ENCODE measurements around the gene MXRA8.
A peak's percentile ranks its signal among the peaks of the same experiment; 100 is the strongest.

MXRA8 gene

GRCh38 chr1:1359308-1359663 is 931 bp upstream of the MXRA8 start:
- Histone ChIP-seq H2BK5ac (ENCODE audit: low read depth, low read length, poor library complexity, severe bottlenecking) (peak overlapping the region; percentile 92), H3K27ac (ENCODE audit: low read length, poor library complexity, severe bottlenecking) (peak overlapping the region; percentile 98), H2BK120ac (ENCODE audit: low read depth, low read length) (peak overlapping the region; percentile 100), H2BK12ac (ENCODE audit: low read length in 2 of 2) (peak overlapping the region; percentile 92 to 100), H3K4me3 (ENCODE audit: insufficient read depth in 1 of 2, low read depth in 1 of 2, low read length in 2 of 2) (peak overlapping the region in 1 of 2 experiments; percentile 93), H3K18ac (ENCODE audit: low read depth in 1 of 2, low read length in 2 of 2) (peak overlapping the region; percentile 99), H3K4me1 (ENCODE audit: control insufficient read depth, insufficient read depth, low read depth, low read length) (peaks cover 63% of the 10 kb centered on the region), H2AFZ (ENCODE audit: low read depth, low read length) (no peak overlapping the region), H3K9me3 (ENCODE audit: control insufficient read depth, low read length) (no peaks in the 10 kb centered on the region), H3K4ac (ENCODE audit: low read depth in 1 of 2, low read length in 2 of 2) (peak overlapping the region; percentile 93 to 100), H3K23ac (ENCODE audit: low read length in 2 of 2) (peak overlapping the region in 1 of 2 experiments; percentile 67), H3K27me3 (ENCODE audit: control insufficient read depth in 1 of 2, insufficient read depth in 1 of 2, low read length in 2 of 2) (no peaks in the 10 kb centered on the region), H4K8ac (ENCODE audit: low read length) (peak overlapping the region; percentile 99), H3K14ac (ENCODE audit: low read length in 2 of 2) (peak overlapping the region in 1 of 2 experiments; percentile 82), H3K9ac (ENCODE audit: low read length) (peak overlapping the region; percentile 97), H4K91ac (ENCODE audit: low read length) (peak overlapping the region; percentile 100), H2BK15ac (ENCODE audit: low read depth, poor library complexity, severe bottlenecking) (peak overlapping the region; percentile 100), H2AK5ac (ENCODE audit: low read length, severe bottlenecking) (peak overlapping the region; percentile 55), H3K79me1 (replicated peaks; ENCODE audit: low read length, poor library complexity, severe bottlenecking) (no peaks in the 10 kb centered on the region), H3K36me3 (ENCODE audit: control insufficient read depth in 1 of 2, insufficient read depth in 2 of 2, low read depth in 1 of 2, low read length in 2 of 2) (peaks cover 5 to 18% of the 10 kb centered on the region in 2 experiments), H3K4me2 (ENCODE audit: low read length, poor library complexity, severe bottlenecking) (peak overlapping the region; percentile 48)
- peak; percentile 84 for DNase-seq
- 36% methylated on average over 6 of the region's 6 CpGs for WGBS

GRCh38 chr1:1357871-1358432 is 403 bp downstream of the MXRA8 start:
- WGBS, result 37% methylated on average over 17 of the region's 18 CpGs
- H3K23ac ChIP-seq (ENCODE audit: low read length in 2 of 2), result peak overlapping the region in 1 of 2 experiments; percentile 60
- H4K91ac ChIP-seq (ENCODE audit: low read length), result peak overlapping the region; percentile 87
- H3K79me1 ChIP-seq (replicated peaks; ENCODE audit: low read length, poor library complexity, severe bottlenecking), result peaks cover 3% of the 10 kb centered on the region
- peak overlapping the region; percentile 93 for H2BK15ac ChIP-seq (ENCODE audit: low read depth, poor library complexity, severe bottlenecking)
- peak overlapping the region; percentile 7 to 92 for H3K4ac ChIP-seq (ENCODE audit: low read depth in 1 of 2, low read length in 2 of 2)
- H2AFZ ChIP-seq (ENCODE audit: low read depth, low read length), result no peak overlapping the region
- H2BK12ac ChIP-seq (ENCODE audit: low read length in 2 of 2), result peak overlapping the region; percentile 27 to 67
- peak overlapping the region; percentile 95 to 99 for H3K18ac ChIP-seq (ENCODE audit: low read depth in 1 of 2, low read length in 2 of 2)
- DNase-seq, result peak; percentile 67
- H3K27me3 ChIP-seq (ENCODE audit: control insufficient read depth in 1 of 2, insufficient read depth in 1 of 2, low read length in 2 of 2), result no peaks in the 10 kb centered on the region
- H3K4me2 ChIP-seq (ENCODE audit: low read length, poor library complexity, severe bottlenecking), result peak overlapping the region; percentile 72
- peak overlapping the region; percentile 98 for H3K27ac ChIP-seq (ENCODE audit: low read length, poor library complexity, severe bottlenecking)
- peak overlapping the region; percentile 64 to 93 for H3K4me3 ChIP-seq (ENCODE audit: insufficient read depth in 1 of 2, low read depth in 1 of 2, low read length in 2 of 2)
- H2BK120ac ChIP-seq (ENCODE audit: low read depth, low read length), result peak overlapping the region; percentile 100
- H3K9ac ChIP-seq (ENCODE audit: low read length), result peak overlapping the region; percentile 97
- peak overlapping the region; percentile 94 for H4K8ac ChIP-seq (ENCODE audit: low read length)
- no peaks in the 10 kb centered on the region for H3K9me3 ChIP-seq (ENCODE audit: control insufficient read depth, low read length)
- H3K36me3 ChIP-seq (ENCODE audit: control insufficient read depth in 1 of 2, insufficient read depth in 2 of 2, low read depth in 1 of 2, low read length in 2 of 2), result peaks cover 18 to 31% of the 10 kb centered on the region in 2 experiments
- peak overlapping the region; percentile 73 to 80 for H3K14ac ChIP-seq (ENCODE audit: low read length in 2 of 2)
- H2BK5ac ChIP-seq (ENCODE audit: low read depth, low read length, poor library complexity, severe bottlenecking), result peak overlapping the region; percentile 92
- peak overlapping the region; percentile 98 for H2AK5ac ChIP-seq (ENCODE audit: low read length, severe bottlenecking)
- peaks cover 76% of the 10 kb centered on the region for H3K4me1 ChIP-seq (ENCODE audit: control insufficient read depth, insufficient read depth, low read depth, low read length)

DNA sequence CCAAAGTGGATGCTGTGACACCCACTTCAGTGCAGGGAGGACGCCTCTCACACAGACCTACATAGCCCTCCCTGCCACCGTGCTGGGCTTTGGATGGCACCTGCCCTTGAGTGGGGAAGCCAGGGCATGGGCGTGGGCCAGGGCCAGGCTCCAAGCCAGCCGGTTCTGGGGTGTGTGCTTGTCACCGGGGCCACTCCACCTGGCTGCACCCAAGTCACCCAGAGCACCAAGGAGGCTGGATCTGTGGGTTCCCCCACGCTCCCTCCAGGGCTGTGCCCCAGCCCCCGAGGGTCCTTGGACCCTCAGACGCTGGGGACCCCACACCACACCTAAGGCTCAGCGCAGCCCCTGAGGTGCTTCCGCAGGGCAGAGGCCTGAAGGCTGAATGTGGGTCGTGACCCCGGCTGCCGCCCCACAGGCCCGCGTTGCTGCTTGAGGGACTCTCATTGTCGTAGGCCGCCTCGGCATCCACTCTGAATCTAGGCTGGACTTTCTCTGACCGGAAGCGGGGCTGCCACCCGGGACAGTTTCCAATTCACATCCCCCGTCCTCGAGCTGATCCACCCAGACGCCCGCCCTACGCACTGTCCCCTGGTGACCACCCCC is 1.5 kb downstream of the MXRA8 start:
- Histone ChIP-seq H3K4me2 (ENCODE audit: low read length, poor library complexity, severe bottlenecking) (peak overlapping the region; percentile 72), H2AFZ (ENCODE audit: low read depth, low read length) (no peak overlapping the region), H3K4me3 (ENCODE audit: insufficient read depth in 1 of 2, low read depth in 1 of 2, low read length in 2 of 2) (peak overlapping the region; percentile 64 to 93), H2BK15ac (ENCODE audit: low read depth, poor library complexity, severe bottlenecking) (no peak overlapping the region), H3K23ac (ENCODE audit: low read length in 2 of 2) (peak overlapping the region in 1 of 2 experiments; percentile 50), H3K14ac (ENCODE audit: low read length in 2 of 2) (no peak overlapping the region), H2BK5ac (ENCODE audit: low read depth, low read length, poor library complexity, severe bottlenecking) (no peak overlapping the region), H3K36me3 (ENCODE audit: control insufficient read depth in 1 of 2, insufficient read depth in 2 of 2, low read depth in 1 of 2, low read length in 2 of 2) (peaks cover 29 to 41% of the 10 kb centered on the region in 2 experiments), H3K9me3 (ENCODE audit: control insufficient read depth, low read length) (no peaks in the 10 kb centered on the region), H3K18ac (ENCODE audit: low read depth in 1 of 2, low read length in 2 of 2) (peak overlapping the region in 1 of 2 experiments; percentile 61), H4K91ac (ENCODE audit: low read length) (peak overlapping the region; percentile 45), H2BK12ac (ENCODE audit: low read length in 2 of 2) (peak overlapping the region in 1 of 2 experiments; percentile 72), H2AK5ac (ENCODE audit: low read length, severe bottlenecking) (peak overlapping the region; percentile 30), H3K79me1 (replicated peaks; ENCODE audit: low read length, poor library complexity, severe bottlenecking) (peaks cover 3% of the 10 kb centered on the region), H2BK120ac (ENCODE audit: low read depth, low read length) (no peak overlapping the region), H3K4me1 (ENCODE audit: control insufficient read depth, insufficient read depth, low read depth, low read length) (peaks cover 82% of the 10 kb centered on the region), H3K27me3 (ENCODE audit: control insufficient read depth in 1 of 2, insufficient read depth in 1 of 2, low read length in 2 of 2) (no peaks in the 10 kb centered on the region), H3K4ac (ENCODE audit: low read depth in 1 of 2, low read length in 2 of 2) (peak overlapping the region in 1 of 2 experiments; percentile 70), H3K27ac (ENCODE audit: low read length, poor library complexity, severe bottlenecking) (peak overlapping the region; percentile 98), H3K9ac (ENCODE audit: low read length) (peak overlapping the region; percentile 97), H4K8ac (ENCODE audit: low read length) (no peak overlapping the region)
- peak; percentile 35 for DNase-seq
- 80% methylated on average over 26 of the region's 26 CpGs for WGBS

- no peak for DNase-seq
- Histone ChIP-seq H3K4me1 (ENCODE audit: control insufficient read depth, insufficient read depth, low read depth, low read length) (peaks cover 83% of the 10 kb centered on the region), H3K9me3 (ENCODE audit: control insufficient read depth, low read length) (no peaks in the 10 kb centered on the region), H2BK15ac (ENCODE audit: low read depth, poor library complexity, severe bottlenecking) (peak overlapping the region; percentile 75), H3K18ac (ENCODE audit: low read depth in 1 of 2, low read length in 2 of 2) (peak overlapping the region in 1 of 2 experiments; percentile 61), H2BK12ac (ENCODE audit: low read length in 2 of 2) (no peak overlapping the region), H4K91ac (ENCODE audit: low read length) (no peak overlapping the region), H2BK5ac (ENCODE audit: low read depth, low read length, poor library complexity, severe bottlenecking) (no peak overlapping the region), H3K27me3 (ENCODE audit: control insufficient read depth in 1 of 2, insufficient read depth in 1 of 2, low read length in 2 of 2) (no peaks in the 10 kb centered on the region), H3K9ac (ENCODE audit: low read length) (peak overlapping the region; percentile 97), H3K36me3 (ENCODE audit: control insufficient read depth in 1 of 2, insufficient read depth in 2 of 2, low read depth in 1 of 2, low read length in 2 of 2) (peaks cover 32 to 44% of the 10 kb centered on the region in 2 experiments), H3K23ac (ENCODE audit: low read length in 2 of 2) (no peak overlapping the region), H2AFZ (ENCODE audit: low read depth, low read length) (no peak overlapping the region), H3K4ac (ENCODE audit: low read depth in 1 of 2, low read length in 2 of 2) (peak overlapping the region in 1 of 2 experiments; percentile 70), H2AK5ac (ENCODE audit: low read length, severe bottlenecking) (no peak overlapping the region), H4K8ac (ENCODE audit: low read length) (no peak overlapping the region), H3K14ac (ENCODE audit: low read length in 2 of 2) (no peak overlapping the region), H3K79me1 (replicated peaks; ENCODE audit: low read length, poor library complexity, severe bottlenecking) (peaks cover 3% of the 10 kb centered on the region), H3K4me3 (ENCODE audit: insufficient read depth in 1 of 2, low read depth in 1 of 2, low read length in 2 of 2) (peak overlapping the region; percentile 64 to 93), H3K27ac (ENCODE audit: low read length, poor library complexity, severe bottlenecking) (peak overlapping the region; percentile 15), H2BK120ac (ENCODE audit: low read depth, low read length) (peak overlapping the region; percentile 45), H3K4me2 (ENCODE audit: low read length, poor library complexity, severe bottlenecking) (peak overlapping the region; percentile 72)
- WGBS, result 75% methylated on average over 7 of the region's 8 CpGs
These were observed 2.1 kb downstream of the MXRA8 start for GRCh38 chr1:1356166-1356795.
